GM21447 (cell line): ENCODE results near the gene CFAP45.
A peak's percentile ranks its signal among the peaks of the same experiment; 100 is the strongest.

Experiments
- ATAC-seq: cut with Tn5 transposase; IDR thresholded peaks from one replicate; pipeline ENCODE4 v1.9.1; 2021; ENCODE audit not compliant: unreplicated experiment

Gene CFAP45

DNA sequence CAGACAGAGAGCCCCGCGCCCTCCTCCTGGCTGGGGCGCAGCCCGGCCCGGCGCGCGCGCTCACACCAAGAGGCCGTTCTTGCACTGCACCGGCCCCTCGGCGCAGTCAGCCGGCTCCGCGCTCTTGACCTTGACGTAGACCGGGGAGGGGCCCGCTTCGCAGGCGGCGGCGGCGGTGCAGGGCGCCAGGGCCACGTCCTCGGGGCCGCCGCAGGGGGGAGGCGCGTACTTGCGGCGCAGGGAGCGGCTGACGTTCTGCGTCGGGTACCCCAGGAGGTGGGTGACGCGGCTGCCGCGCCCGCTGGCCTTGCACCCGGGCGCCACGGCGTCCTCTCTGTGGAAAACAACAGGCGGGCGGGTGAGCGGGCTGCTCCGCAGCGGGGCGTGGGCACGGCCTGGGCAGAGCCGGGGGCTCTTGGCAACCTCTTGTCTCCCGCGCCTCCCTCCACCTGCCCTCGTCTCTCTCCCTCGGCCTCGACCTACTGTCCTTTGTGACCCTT, 45.2 kb downstream of the CFAP45 start:
- ATAC-seq = peak; percentile 72

DNA sequence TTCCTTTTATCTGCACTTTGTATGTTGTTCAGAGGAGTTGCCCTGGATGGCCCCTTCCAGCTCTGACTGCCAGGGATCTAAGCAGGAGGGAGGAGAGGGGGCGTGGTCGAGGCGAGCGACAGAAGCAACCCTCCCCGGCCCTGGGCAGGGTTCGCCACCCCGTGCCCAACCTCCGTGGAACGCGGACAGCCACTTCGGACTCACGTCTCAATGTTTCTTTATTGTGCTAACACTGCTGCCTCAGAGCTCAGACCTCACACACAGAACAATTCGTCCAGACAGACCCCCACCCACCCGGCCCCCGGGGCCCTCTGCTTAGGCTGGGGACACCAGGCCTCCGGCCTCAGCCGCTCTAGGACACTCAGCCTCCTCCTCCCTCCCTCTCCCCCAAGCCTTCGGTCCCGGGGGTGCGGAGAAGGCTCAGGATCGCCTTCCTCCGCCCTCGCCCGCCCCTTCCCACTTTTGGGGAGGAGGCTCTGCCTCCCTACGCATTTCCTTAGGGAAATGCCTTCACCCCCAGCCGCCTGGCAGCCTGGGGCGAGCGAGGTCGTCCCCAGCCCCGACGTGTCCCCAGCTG, 45.8 kb downstream of the CFAP45 start:
- ATAC-seq = no peak

DNA sequence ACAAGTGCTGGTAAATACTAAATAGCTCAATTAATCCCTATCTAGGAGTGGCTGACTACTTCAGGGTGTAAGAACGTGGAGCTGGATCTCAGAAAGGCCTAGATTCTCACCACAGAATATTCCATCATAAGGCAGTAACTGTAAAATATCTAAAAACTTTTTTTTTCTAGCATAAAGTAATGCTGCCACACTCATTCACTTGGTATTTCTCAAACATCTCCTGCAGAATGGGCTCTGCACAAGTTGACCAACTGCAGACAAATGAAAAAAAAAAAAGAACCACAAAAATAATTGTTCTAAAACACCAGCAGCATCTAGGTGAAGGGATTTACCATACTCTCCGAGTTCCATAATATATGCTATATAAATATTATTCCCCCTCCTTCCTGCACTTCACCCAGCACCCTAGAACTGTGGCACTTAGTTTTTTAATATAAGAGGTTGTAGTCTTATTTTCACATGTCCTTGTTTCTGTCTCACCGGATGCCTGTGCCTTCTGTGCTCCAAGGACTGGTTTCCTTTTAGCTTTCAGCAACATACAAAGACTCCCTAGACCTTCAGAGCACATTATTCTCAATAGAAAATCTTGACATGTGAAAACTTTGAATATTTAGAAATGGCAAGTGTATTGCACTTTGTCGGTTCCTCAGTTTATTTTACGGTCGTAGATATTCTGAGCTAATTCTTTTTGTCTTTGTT, 46.4 kb downstream of the CFAP45 start:
- no peak for ATAC-seq

DNA sequence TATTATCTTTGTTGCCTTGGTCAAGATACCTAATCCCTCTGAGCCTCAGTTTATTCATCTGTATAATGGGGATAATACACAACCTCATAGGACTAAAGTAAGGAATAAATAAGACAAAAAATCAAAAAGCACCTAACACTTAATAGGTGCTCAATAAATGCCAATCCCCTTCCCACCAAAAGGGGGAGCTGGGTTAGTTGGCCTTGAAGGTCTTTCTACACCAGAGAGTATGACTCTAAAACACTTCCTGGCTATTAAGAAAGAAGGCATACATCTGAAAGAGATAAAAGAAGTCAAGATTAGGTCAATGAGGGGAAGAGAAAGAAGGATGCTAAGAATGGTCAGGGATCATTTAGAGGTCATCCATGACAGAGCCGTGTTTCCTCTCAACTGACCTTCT, 48.6 kb downstream of the CFAP45 start:
- ATAC-seq = no peak

DNA sequence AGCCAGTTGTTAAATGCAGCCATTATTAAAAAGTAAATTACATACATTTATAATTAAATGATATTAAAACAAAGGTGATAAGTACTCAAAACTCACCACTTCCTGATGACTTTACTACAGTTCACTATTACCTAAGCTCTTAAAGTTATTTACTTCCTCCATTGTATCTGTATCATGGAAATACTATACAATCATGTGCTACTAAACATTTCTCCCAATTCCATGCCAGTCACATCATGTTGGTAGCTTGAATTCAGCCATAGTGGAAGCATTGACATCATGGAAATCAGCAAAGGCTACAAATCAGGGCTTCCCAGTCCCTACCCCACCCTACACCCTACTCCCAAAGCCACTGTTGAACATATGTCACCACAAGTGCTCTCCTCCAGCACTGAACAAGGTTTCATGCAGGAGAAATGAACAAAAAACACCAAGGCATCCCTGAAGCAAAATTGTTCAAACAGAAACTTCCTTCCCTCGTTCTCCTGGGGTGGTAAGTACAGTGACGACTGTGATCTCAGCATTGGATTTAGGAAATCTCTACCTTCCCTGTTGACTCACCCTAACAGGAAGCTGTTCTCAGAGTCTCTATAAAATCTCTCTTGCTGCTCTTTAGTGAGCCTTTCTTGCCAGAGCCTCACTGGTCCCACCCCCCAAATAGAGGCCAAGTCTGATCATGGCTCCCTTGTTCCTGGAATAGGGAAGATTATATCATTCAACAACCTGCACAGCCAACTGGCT, 50.2 kb downstream of the CFAP45 start:
- no peak for ATAC-seq

DNA sequence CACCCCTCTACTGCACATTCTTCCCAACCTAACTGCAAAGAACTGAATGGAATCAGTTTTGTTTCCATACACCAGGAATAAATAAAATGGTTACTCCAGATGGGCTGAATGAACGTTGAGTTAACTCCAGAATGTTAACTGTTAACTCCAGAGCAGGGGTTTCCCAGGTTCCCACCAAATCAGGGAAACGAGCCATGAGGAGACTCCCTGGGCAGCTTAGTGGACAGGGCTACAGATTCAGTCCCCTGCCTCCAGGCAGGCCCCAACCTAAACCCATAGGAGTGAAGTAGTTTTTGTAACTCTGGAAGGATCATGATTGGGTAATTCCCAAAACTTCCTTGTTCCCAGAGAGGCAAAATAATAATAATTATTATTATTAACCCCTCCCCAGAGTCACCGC, 51.6 kb downstream of the CFAP45 start:
- ATAC-seq = no peak

DNA sequence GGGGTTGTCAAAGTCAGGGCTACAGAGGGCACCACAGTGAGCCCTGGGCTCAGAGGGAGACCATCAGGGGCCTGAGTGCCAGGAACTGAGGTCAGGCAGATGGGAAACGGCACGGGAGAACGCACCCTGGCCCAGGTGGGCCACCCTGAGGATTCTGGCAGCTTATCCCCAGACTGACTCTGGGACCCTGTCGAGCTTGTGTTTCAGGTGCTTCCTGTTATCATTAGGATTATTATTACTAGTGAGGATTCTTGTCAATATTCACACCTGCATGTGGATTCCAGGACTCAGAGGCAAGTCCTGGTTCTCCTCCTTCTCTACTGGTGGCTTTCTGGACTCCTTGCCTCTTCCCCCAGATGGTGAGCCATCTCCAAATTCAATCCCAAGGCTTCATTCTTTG, 52.7 kb downstream of the CFAP45 start:
- no peak for ATAC-seq

DNA sequence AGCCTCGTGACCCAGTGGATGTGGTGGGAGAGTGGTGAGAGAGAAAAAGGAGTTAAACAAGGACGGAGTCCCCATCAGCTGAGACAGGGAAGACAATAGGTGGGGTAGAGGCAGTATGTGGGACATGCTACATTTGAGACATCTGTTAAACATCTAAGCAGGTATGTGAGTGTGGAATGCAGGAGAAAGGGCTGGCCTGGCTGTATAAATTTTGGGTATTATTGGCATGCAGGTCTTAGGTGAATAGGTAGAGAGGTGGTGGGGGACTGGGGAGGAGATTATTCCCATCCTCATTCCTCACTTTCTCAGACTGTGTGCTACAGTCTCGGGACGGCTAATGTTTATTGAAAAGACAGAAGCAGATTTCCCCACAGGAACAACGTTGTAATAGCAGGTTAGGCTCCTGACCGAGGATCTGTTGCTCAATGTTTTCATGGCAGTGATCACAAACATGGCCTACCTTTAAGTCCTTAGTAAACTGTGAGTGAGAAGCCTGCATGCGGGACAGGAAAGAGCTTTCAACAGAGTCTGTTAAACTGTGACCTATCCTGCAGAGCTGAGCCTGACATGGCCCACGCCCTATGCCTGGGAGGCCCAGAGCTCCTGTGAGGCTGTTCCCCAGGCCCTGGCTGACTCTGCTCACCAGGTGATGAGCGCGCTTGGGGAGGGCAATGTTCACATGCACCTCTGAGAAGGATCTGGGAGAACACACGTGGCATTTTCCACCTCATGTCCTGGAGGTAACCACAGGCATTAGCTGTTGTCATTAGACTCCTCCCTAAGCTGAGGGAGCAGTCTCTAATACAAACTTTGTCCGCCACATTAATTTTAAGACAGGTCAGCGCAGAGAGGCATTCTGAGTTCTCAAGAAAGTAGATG, 54.0 kb downstream of the CFAP45 start:
- ATAC-seq = no peak

DNA sequence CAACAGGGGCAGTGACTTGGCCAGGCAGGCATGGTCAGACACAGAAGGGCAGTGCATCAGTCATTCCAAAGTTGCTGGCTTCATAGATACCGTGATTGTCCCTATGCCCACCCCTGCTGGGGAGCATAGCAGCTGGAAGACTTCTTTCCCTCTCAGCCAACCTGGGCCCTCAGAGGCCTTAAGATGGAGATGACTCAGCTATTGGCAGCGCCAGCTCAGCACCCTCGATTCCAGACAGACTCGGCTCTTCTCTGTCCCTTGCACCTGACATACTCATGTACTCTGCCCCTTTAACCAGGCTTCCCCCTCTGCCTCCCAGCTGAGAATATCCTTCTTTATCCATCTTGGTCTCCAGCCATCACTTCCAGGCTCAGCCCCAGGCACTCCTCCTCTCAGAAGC, 56.5 kb downstream of the CFAP45 start:
- no peak for ATAC-seq

DNA sequence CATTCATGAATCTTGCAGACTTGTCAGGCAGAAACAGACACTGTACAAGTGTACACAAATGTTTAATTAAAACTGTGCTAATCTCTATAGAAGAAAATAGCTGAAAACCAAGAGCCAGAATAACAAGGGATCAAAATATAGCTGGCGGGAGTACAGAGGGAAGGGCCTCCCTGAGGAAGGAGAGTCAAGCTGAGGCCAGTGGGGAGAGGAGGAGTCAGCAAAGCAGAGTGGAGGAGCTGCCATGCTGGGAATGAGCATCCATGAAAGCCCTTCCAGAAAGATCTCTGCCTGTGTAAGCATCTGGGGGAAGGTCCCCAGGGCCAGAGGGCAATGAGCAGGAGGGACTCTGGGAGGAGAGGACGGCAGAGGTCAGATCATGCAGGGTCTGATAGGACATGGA, 58.2 kb downstream of the CFAP45 start:
- no peak for ATAC-seq

DNA sequence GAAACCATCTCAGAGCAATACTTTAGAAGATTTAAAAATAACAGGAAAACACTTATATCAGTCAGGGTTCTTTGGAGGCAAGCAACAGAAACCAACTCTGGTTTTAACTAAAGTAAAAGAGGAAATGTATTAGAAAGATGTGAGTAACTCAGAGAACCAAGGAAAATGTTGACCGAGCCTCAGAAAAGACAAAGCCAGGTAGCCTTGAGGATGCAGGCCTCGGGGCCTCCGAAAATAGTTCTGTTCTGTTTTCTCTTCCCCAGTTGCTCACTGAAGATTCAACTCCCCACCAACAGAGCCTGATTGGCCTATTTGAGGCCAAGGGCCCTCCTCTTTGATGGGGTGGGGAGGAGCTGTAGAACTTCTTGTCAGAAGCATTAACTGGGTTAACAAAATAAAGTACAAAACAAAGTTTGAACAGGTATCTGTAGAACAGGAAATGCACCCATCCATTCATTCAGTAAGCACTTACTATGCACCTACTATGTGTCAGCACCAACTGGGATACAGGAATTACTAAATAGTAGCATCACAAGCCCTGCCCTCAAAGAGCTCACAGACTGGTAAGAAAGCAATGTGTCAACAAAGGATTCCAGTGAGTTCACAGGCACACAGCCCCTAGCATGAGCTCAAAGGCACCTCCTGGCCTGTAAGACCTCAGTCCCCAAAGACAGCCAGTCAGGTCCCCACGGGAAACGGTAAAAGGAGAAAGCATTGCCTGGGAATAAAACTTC, 60.7 kb downstream of the CFAP45 start:
- ATAC-seq = peak; percentile 62

DNA sequence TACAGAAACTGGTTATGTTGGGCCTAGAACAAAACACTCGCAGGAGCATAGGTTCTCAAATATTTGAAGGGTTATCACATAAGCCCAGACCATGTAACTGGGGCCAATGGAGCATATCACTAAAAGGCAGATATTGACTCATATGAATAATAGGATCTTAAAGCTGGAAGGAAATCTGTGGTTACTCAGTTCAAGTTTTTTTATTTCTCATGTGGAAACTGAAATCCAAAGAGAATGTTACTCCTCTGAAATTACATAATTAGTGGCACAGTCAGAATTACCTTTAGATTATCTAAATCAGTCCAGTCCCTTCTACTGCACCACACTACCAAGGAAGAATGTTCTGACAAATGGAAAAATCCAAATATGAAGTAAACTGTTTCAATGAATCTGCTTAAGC, 61.2 kb downstream of the CFAP45 start:
- peak; percentile 51 for ATAC-seq

DNA sequence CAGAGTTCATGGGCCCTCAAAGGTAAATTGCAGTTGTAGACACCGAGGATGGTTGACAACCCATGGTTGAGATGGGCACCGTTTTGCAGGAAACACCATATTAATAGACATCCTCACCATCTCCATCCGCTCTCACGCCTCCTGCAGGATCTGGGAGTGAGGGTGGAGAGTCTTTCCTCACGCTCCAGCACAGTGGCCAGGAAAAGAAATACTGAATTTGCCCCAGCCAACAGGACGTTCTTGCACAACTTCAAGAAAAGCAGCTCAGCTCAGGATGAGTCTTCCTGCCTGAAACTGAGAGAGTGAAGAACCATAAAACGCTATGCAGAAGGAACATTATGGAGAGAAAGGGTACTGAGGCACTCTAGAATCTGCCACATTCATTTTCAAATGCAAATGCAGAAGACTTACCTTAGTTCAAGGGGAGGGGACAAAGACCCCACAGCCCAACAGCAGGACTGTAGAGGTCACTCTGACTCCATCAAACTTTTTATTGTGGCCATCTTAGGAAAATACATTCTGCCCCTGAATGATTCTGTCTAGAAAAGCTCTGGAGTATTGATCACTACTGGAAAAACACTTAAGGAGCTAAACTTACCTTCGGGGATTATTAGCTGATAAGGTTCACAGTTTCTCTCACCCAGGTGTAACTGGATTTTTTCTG, 64.0 kb downstream of the CFAP45 start:
- ATAC-seq = no peak

DNA sequence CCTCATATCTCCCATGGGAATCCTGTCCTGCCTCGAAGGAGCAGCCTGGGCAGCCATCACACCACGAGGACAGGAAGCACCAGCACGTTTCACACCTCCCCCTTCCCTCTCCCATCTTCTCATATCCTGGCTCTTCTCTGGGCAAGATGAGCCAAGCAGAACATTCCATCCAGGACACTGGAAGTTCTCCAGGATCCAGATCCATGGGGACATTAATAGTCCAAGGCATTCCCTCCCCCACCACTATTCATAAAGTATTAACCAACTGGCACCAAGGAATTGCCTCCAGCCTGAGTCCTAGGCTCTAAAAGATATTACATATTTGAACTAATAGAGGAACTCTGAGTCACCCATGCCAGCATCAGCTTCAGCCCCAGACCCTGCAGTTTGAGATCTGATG, 64.6 kb downstream of the CFAP45 start:
- no peak for ATAC-seq

DNA sequence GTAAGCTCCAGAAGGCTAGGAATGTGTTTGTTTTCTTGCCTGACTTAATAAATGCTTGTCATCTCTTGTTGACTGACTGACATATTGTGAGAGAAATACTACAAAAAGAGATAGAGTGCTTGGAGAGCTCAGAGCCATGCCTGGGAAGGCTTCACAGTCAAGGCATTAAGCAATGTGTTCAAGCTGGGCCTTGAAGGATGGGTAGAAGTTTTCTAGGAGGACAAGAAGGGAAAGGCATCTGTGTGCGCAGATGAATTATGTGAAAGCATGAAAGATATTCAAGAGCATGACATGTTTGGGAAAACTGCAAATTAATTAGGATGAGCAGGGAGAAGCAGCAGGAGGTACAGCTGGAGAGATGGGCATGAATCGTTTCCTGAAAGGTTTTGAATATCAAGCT, 67.7 kb downstream of the CFAP45 start:
- no peak for ATAC-seq

DNA sequence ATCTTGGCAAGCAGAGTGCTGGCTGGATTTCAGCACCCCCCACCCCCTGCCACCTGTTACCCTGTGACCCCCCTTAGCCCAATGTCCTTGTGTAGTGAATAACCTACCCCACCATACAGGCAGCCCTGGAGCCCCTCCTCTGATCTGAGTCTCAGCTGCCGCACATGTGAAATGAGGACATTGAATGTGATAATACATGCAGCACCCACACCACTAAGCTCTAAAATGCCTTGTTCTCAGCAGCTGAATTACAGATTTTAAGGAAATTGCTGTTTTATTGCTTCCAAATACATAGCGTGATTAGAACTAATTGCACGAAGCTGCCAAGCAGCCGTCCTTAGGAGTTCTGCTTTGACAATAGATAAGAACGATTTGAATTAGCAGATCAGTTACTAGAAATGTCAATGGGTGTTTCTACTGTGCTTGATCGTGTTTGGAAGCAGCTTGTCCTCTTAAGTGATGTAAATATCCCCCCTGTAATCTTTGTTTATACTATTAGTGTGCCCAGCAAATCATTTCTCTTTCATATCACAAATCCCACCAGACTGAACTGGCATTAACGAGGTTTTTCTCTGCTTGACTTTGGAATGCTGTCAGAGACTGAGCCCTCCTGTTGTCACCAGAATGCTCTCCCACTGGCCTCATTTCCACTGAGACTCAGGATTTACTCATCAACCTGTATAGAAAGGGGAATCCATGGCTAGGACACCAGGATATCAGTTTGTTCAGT, 68.4 kb downstream of the CFAP45 start:
- ATAC-seq = no peak

DNA sequence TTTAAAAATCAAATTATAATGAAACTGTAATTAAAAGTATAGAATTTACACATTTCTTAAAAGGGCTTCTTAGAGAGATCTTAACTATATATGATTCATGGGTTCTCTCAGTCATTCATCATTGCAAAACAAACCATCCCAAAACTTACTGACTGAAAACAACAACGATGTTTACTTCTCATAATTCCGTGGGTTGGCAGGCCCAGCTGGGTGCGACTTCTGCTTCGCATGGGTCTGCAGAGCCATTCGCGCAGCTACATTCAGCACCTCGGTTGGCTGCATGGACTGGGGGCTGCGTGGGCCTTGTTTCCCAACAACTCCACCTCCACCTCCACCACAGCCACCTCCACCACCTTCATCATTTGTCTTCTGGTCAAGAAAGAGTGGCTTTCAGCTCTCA, 69.2 kb downstream of the CFAP45 start:
- ATAC-seq = no peak

DNA sequence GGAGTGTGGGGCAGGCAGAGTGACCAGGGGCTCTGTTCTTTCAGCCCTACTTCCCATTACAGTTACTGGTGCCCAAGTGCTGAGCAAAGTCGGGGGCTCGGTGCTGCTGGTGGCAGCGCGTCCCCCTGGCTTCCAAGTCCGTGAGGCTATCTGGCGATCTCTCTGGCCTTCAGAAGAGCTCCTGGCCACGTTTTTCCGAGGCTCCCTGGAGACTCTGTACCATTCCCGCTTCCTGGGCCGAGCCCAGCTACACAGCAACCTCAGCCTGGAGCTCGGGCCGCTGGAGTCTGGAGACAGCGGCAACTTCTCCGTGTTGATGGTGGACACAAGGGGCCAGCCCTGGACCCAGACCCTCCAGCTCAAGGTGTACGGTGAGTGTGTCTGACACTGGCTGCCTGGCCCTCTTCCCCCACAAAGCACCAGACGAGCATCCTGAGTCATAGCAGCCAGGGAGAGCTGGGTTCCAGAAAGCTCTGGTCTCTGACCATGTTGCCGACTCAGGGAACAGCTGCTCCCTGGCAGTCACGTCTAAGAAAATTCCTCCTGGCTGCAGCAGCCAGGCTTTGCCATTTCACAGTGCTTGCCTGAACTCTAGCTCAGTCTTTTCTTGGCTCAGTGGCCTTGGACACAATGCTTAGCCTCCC, 70.0 kb downstream of the CFAP45 start:
- ATAC-seq = no peak

DNA sequence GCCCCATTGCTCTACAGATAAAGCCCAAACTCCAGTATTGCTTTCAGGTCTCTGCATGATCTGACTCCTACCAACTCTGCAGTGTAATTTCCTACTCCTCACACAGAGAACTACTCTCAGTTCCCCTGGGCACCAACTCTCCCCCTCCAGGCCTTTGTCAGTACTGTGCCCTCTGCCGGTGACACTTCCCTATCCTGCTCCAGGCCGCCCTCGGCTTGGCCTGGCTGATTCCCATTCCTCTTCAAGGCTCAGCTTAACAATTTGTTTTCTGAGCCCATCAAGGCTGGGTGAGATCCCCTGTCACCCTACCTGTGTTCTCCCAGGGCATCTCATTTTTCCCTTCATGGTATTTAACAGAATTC, 70.7 kb downstream of the CFAP45 start:
- ATAC-seq = peak; percentile 68
